ENCODE results near the gene SAMSN1. TPM values are rescaled to one million over a fixed set of nuclear protein-coding genes. Genes with fewer than 3 reads are reported as not detected.
"Not testable (repeated sequence)": the region's sequence is repeated elsewhere in the genome, so short reads cannot be mapped to it uniquely, and the experiment has no call there.

SAMSN1 gene
- total RNA-seq, 2 donors from 2014 or later: 2.8 to 4.2 TPM

- no peak for DNase-seq
- ATAC-seq: no peak
- intact Hi-C loops (cut with DNase I, micrococcal nuclease): no loop called here
Measured at GRCh38 chr21:14495075-14495474, 51.0 kb downstream of the SAMSN1 start.

DNA sequence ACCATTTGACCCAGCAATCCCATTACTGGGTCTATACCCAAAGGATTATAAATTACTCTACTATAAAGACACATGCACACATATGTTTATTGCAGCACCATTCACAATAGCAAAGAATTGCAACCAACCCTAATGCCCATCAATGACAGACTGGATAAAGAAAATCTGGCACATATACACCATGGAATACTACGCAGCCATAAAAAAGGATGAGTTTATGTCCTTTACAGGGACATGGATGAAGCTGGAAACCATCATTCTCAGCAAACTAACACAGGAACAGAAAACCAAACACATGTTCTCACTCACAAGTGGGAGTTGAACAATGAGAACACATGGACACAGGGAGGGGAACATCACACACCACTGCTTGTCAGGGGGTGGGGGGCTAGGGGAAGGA lies 51.9 kb downstream of the SAMSN1 start:
- intact Hi-C loops (cut with DNase I, micrococcal nuclease); ATAC-seq; DNase-seq: not testable (repeated sequence)

DNA sequence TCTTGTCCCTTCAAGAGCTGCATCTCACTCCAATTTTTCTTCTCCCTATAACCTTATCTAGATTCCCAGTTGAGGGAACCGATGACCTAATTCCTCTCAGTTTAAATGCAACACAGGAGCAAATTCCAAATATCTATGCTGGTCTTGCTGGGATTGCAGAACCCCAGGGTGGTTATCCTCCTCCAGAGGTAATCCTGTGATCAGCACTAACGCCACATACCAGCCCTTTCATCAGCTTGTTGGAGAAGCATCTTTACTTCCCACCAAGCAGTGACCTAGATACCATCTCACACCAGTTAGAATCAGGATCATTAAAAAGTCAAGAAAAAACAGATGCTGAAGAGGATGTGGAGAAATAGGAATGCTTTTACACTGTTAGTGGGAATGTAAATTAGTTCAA lies 52.4 kb downstream of the SAMSN1 start:
- intact Hi-C loops (cut with DNase I, micrococcal nuclease): no loop called here
- ATAC-seq: no peak
- no peak for DNase-seq

DNA sequence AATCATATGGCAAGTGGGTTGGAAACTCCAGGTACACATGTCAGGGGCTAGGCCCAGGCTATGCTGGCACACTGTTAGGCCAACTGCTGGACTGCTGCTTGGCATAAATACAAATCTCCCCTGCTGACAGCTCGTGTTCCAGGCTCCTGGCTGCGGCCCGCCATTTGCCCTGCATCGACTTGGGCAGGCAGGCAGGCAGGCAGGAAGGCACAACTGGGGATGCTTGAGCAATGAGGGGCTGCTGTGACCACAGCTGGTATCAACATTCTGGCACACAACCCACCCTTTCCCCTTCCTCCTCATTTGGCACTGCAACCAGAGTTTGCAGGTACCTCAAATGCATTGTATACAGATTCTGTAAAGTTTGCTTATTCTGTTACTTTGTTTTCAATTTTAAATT lies 53.2 kb downstream of the SAMSN1 start:
- DNase-seq: no peak
- ATAC-seq: no peak
- intact Hi-C loops (cut with DNase I, micrococcal nuclease): no loop called here

DNA sequence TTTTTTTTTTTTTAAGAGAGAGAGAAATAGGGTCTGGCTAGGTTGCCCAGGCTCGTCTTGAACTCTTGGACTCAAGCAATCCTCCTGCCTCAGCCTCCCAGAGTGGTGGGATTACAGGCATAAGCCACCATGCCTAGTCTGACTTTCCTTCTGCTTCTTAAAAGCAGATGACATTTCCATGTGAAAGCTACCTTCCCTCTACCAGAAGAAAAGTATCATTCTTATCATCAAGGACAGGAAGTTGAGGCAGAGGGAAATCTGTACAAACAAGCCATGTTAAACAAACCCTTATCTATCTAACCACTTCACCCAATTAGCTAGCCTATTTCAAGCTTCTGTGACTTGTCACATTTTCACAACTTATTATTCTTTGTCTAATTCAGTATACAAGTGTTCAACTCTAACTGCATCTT lies 54.8 kb downstream of the SAMSN1 start:
- intact Hi-C loops (cut with DNase I, micrococcal nuclease): no loop called here
- ATAC-seq (no peak), DNase-seq (no peak)

GRCh38 chr21:14488672-14489204 lies 57.4 kb downstream of the SAMSN1 start:
- ATAC-seq (peak; percentile 89), DNase-seq (no peak)
- intact Hi-C loops (cut with DNase I, micrococcal nuclease): no loop called here

DNA sequence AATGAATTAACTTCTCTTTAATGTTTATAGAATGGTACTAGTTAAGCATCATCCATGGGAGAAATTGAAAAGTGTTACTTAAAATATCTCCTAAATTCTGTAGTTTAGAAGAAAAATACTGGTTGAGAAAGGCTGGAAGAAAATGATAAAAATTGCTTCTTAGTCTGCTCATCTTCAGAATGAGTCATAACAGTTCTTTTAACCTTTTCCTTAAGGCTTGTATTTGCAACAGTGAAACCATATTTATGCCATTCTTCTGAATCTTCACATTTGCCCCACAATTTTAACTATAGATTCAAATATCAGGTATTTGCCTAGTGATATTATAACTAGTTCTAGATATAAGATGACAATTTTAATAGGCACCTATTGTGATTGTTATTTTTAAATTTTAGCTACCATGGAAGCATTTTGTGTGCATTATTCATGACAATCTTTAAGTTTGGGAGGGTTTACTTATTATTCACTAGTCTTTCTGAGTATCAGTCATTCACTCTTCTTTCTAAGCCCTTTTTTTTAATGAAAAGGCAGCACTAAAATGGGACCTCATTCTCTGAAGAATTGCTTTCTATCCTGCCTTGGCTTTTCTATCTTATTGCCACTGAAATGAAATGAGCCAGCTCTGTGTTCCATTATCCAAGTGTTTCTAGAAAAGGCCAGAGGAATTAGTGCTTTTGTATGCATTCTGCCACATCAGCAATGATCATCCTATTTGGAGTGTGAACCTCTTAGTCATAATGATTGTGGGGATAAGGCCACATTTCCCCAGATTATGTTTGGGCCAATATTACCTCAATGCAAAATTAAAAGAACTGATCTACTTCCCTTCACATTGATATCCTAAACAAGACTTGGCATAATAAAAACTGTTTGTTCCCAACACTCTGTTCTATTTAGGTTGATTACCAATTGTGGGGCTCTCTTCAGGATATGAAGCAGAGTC lies 58.4 kb downstream of the SAMSN1 start:
- ATAC-seq: no peak
- no peak for DNase-seq
- intact Hi-C loops (cut with DNase I, micrococcal nuclease): no loop called here

DNA sequence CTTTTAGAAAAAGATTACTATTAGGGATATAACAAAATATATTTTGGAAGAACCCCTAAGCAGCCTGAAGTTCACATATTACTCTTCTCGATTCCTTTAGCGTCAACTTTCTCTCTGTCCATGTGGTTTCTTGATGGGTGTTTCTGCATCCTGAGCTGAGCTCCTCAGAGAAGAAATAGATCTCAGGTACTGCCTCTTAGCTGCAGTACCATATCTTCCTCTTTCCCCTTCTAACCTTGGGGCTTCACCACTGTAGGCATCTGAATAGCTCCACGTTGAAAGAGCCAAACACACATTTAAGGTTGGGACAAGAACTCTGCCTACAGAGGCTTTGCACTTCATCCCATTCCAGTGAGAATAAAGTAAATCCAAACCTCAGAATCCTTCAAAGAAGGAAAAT lies 59.2 kb downstream of the SAMSN1 start:
- ATAC-seq (no peak), DNase-seq (no peak)
- intact Hi-C loops (cut with DNase I, micrococcal nuclease): no loop called here

DNA sequence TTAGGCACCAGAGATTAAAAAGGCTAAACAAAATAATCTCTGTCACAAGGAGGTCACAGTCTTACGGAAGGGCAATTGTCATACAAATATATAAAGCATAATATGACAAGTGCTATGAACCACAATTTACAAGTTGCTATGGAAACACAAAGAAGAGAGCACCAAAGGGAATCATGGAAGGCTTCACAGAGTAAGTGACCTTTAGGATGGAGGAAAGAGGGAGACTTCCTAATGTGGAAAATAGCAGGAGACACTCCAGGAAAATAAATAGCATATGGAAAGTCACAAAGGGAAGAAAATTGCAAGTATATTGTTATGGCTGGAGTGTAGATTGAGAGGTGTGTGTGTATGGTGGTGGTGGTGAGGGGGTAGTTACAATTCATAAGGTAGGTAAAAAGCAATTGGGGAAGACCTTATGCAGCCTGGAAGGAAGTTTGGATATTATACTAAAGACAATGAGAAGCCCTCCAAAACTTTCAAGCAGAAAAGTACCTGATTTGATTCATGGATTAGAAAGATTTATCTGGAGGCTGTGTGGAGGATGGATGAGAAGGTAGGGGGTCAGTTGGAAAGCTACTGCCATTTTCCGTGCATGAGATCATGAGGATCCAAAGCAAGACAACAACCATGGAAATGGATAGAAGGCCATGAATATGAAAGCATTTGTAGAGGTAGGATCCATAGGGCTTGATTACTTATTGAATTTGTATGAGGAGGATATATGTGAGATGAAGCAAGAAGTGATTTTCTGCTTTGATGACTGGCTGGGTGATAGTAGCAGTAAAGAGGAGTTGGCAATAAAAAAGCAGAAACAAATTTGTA lies 61.7 kb downstream of the SAMSN1 start:
- ATAC-seq (no peak), DNase-seq (no peak)
- intact Hi-C loops (cut with DNase I, micrococcal nuclease): no loop called here

DNA sequence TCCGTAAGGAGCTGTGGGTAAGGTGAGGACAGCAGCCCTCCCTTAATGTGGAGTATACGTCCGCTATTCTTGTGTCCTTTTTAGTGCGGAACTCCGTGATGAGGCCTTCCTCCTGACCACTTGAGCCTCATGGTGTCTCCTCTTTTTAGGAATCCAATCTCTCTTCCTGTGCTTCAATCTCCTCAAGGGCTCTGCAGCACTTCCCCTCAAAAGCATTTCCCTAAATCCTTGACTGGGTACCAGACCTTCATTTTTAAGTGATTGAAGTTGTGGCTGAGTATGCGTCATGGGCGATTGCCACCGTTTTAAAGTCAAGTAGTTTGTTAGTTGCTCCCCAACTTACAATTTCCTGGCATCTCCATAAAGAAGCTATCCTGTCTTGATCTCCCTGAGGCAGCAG lies 62.8 kb downstream of the SAMSN1 start:
- DNase-seq: no peak
- intact Hi-C loops (cut with DNase I, micrococcal nuclease): no loop called here
- no peak for ATAC-seq

DNA sequence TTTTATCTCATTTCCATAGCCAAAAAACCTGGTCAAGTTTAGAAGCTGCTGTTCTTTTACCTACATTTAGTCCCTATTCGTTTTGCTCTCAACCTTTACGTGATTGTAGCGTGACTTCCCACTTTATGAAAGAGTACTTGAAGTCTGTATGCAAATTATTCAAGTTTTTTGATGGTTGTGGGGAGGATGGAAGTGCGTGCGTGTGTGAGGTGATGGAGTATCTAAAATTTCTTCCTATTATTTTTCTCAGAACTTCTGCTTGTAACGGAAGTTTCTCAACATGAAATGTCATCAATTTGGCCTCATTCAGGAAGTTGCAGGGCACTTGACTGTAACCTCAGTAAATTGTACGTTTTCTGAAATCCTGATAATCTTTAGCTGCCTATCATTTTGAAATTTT lies 64.0 kb downstream of the SAMSN1 start:
- no peak for DNase-seq

GRCh38 chr21:14480411-14481031 lies 65.6 kb downstream of the SAMSN1 start:
- DNase-seq: peak; percentile 25 to 34
- ATAC-seq: peak; percentile 81
- intact Hi-C loops (cut with DNase I, micrococcal nuclease): no loop called here

More for the DNA sequence above, 64.0 kb downstream of the SAMSN1 start:
- intact Hi-C loops (cut with DNase I, micrococcal nuclease): no loop called here
- ATAC-seq: no peak

DNA sequence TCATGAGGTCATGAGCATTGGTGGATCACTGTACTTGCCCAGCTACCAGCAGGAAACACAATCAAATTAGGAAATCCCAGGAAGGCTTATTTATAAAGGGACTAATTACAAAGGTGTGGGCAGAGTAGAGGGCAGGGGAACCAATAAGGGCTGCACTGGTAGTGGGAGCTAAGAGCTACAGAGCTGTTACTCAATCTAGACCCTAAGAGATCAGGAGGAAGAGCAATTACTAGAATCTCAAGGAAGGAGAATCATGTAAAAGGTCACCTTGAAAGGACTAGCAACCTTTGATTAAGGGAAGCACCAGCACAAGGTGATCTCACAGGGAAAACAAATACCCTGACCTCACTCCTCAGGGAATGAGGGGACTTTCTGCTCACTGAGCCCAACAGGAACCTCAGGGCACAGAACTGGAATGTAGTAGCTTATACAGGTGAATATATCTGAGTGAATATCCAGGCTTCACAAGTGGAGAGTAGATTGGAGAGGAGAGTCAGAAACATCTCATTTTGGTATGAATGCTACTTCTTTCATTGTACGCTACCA lies 66.8 kb downstream of the SAMSN1 start:
- ATAC-seq (peak; percentile 75), DNase-seq (no peak)
- intact Hi-C loops (cut with DNase I, micrococcal nuclease): loop anchor here in 1 of 2 donors (10.0 kb wide), 1 partner anchor 125 kb away; no protein-coding TSS in a partner anchor

DNA sequence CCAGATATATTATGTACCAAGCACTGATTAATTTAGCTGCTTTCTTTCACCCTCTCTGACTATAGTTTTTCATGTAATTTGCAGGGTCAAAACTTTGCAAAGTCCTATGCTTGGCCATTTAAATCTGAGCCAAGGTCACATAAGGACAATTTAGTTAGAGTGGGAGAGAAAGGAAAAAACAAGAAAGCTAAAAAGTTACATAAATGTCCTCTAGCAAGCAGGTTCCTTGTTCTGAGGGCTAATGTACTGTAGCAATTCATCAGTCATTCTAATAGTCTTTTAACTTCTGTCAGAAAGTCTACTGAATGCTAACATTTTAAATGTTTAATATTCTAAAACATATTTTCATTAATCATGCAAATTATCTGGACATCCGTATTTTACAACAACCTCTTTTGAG lies 68.3 kb downstream of the SAMSN1 start:
- intact Hi-C loops (cut with DNase I, micrococcal nuclease): loop anchor here in 1 of 2 donors (10.0 kb wide), 1 partner anchor 127 kb away; no protein-coding TSS in a partner anchor
- no peak for DNase-seq
- ATAC-seq: no peak

DNA sequence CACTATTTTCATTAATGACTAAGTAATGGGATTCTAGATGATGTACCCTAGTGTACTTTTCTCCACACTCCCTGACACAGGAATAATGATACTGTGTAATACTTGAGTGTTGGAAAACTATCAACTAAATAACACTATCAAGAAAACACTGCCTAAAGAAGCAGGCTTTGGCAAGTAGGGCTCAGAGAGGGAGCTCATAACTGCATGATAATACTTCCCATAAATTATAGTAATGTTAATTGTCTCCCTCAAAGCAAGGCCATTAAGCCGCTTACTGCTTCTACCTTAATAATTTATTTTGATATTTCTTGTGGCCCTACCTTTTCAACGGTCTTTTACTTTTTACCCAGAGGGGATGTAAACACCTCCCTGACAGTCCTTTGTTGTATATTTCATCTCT lies 69.0 kb downstream of the SAMSN1 start:
- ATAC-seq (no peak), DNase-seq (no peak)
- intact Hi-C loops (cut with DNase I, micrococcal nuclease): loop anchor here in 1 of 2 donors (10.0 kb wide), 1 partner anchor 128 kb away; no protein-coding TSS in a partner anchor

GRCh38 chr21:14474995-14475394 lies 71.1 kb downstream of the SAMSN1 start:
- intact Hi-C loops (cut with DNase I, micrococcal nuclease): loop anchor here in 1 of 2 donors (10.0 kb wide), 1 partner anchor 130 kb away; no protein-coding TSS in a partner anchor
- ATAC-seq (no peak), DNase-seq (no peak)

- ATAC-seq: no peak
- intact Hi-C loops (cut with DNase I, micrococcal nuclease): loop anchor here in 1 of 2 donors (10.0 kb wide), 1 partner anchor 135 kb away; no protein-coding TSS in a partner anchor
- DNase-seq: no peak
Measured at GRCh38 chr21:14469641-14470040, 76.5 kb downstream of the SAMSN1 start.

GRCh38 chr21:14466715-14467114 lies 79.4 kb downstream of the SAMSN1 start:
- ATAC-seq: no peak
- DNase-seq: no peak
- intact Hi-C loops (cut with DNase I, micrococcal nuclease): no loop called here

- intact Hi-C loops (cut with DNase I, micrococcal nuclease): no loop called here
- no peak for ATAC-seq
- no peak for DNase-seq
Measured at GRCh38 chr21:14457762-14458161, 88.4 kb downstream of the SAMSN1 start.

Measured in left colon (tissue), 2 donors.